Raji (cell line): ENCODE results near the gene ETV3L.

ENCODE experiments used
- POLR2A ChIP-seq: IDR thresholded peaks from 2 replicates; pipeline ENCODE4 v1.6.1; 2011; ENCODE audit warnings: low read depth, low read length, control low read depth; ENCODE audit not compliant: insufficient read depth

Gene ETV3L

DNA sequence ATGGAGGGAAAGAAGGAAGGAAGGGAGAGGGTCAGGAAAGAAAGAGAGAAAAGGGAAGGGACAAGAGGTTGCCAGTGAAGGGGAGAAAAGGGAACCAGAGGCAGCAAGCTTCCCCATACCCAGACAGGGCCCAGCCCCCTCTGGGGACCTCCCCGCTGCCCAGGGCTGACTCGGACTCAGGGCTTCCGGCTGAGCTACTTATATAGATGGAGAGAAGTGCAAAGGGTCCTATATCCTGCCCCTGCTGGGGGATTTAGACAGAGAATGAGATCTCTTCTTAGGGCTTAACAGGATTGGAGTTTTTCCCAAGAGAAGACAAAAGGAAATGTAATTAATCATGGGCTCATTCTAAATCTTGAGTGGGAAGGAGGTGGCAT, at the start of gene ETV3L:
TSS of gene ETV3L (minus strand) at position 176 of the 377 bp plus-strand sequence. CDS start 285 bp downstream, outside the sequence.
- no peak for TF ChIP-seq POLR2A

- TF ChIP-seq POLR2A = no peak
Observed at GRCh38 chr1:157147906-157148700, 48.5 kb upstream of the ETV3L start.

GRCh38 chr1:157147037-157147436, 47.4 kb upstream of the ETV3L start:
- TF ChIP-seq POLR2A = no peak

- TF ChIP-seq POLR2A = no peak
Observed at GRCh38 chr1:157146244-157146643, 46.6 kb upstream of the ETV3L start.

DNA sequence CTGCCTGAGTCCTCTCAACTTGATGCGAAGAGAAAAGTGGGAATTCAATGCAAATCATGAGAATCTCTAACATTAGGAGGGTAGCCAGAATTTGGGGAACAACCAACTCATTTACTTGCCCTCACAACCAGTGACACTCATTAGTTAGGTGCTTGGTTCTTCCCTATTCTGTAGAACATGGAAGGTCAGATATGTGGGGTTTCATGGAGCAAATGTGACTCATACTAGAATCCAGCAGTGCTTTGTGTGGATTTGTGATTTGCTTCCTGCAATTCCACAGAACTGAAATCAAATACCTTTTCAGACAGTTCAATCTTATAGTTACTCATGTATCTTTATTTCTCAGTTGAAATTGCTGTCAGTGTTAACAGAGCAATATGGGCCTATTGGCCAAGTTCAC, 45.5 kb upstream of the ETV3L start:
- no peak for TF ChIP-seq POLR2A

- TF ChIP-seq POLR2A = no peak
Observed at GRCh38 chr1:157144509-157144908, 44.9 kb upstream of the ETV3L start.

DNA sequence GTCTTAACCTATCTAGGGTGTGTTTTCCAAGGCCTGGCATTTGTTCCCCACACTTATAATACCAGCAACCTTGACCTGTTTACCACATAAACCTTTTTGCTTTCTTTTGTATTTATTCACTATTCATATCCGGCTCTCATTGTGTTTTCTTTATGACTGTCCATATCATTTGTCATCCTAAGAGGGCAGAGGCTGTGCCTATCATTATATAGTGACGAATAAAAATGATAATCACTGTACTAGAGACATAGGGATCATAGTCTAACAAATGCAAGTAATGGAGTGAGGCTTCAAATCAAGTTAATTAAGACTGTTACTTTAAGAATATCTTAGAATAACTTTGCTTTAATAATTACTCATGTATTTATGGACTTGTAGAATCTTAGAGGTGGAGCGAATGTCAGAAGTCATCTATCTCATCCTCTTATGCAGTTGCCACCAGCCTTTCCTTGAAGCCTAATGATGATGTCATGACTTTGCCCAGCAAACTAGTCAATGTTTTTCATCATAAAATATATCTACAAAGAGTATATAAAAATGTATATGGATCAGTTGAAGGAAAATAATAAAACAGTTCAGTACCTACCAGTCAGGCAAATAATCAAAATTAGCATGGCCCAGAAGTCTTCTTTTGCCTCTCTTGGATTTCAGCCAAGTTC, 43.3 kb upstream of the ETV3L start:
- no peak for TF ChIP-seq POLR2A

DNA sequence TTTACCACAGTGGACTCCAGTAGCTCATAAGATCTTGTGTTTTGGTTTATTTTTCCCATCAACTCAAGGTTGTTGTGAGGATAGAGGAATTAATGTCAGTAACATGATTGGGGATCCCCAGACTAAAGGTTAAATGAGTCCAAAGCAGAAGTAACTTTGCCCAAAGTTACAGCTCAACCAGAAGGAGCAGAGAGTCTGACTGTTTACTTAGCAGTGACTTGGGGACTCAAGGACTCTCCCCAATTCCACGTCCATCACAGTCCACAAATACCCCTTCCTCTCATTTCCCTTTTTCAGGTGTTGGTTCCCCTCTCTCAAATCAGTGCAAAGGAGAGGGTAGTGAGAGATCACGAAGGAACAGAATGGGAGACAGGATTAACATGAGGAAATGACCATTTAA, 42.6 kb upstream of the ETV3L start:
- TF ChIP-seq POLR2A = no peak

GRCh38 chr1:157141212-157141855, 41.7 kb upstream of the ETV3L start:
- no peak for TF ChIP-seq POLR2A

DNA sequence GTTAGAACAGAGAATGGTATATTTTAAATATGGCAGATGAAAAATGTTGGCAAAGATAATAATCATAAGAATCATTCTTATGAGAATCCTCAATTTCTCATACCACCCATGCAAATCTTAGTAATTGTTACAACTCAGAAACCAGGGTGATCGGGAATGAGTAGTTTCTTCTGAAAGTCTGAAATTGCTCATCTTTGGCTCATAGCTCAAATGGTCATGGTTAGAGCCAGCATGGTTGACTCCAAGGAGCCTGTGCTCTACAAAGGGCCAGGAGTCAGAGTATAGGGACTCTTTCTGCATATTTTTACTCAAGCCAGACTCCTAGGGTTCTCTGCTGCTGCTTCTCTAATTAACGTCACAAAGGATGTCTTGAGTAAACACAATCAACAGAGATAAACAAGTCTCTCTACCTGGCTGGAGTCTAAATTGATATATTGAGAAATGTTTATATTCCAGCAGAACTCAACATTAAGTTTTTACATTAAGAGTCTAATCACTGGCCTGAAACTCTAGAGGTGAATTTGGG, 40.5 kb upstream of the ETV3L start:
- TF ChIP-seq POLR2A = no peak

GRCh38 chr1:157139052-157139715, 39.6 kb upstream of the ETV3L start:
- TF ChIP-seq POLR2A = no peak

- peak; percentile 76 for TF ChIP-seq POLR2A
Observed at GRCh38 chr1:157138220-157139051, 38.8 kb upstream of the ETV3L start, which contains the start of gene ETV3. Gene ETV3 (minus strand): TSS chr1:157138395. CDS start chr1:157136352, 2,043 bp downstream.

GRCh38 chr1:157137408-157138219, 38.0 kb upstream of the ETV3L start:
- no peak for TF ChIP-seq POLR2A
